ENCODE measurements around the gene KIFAP3.

GRCh38 chr1:169985757-169986156 is 88.7 kb downstream of the KIFAP3 start:
- TF ChIP-seq POLR2A (IDR thresholded peaks at IDR 0.05; ENCODE audit: low read length): no peak
- TF ChIP-seq GATA1 (IDR thresholded peaks at IDR 0.05; ENCODE audit: low read depth, low read length): no peak

All from erythroblast (primary cell).